ENCODE data around the gene FASN. TPM values are rescaled to one million over a fixed set of nuclear protein-coding genes. Genes with fewer than 3 reads are reported as not detected.
A peak's percentile ranks its signal among the peaks of the same experiment; 100 is the strongest.

FASN gene
- total and polyA plus RNA-seq, 8 donors: 18.0 to 550 (median 40.0) TPM

DNA sequence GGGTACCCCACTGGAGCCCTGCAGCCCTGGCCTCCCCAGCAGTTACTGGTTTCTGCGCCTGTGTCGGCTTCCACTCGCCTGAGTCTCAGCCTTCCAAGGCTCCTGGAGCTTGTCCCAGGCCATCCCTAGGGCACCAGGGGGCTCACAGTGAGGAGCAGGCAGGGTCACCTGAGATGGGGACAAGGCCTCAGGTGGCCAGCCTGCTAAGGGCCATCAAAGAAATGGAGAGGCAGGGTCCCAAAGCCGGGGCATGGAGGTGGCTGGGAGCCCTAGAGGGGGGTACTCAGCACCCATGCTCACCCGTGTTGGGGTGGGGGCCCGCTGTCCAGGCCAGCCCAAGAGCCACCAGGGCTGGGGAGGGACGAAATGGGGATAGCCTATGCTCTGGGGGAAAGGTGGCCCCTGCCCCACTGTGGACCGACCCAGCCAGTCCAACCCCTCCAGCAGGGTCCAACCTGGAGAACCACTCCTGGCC lies 1.3 kb downstream of the FASN start:
- peak overlapping the region; percentile 80 to 90 for H3K4me3 ChIP-seq
- TF ChIP-seq, protein P1, sequence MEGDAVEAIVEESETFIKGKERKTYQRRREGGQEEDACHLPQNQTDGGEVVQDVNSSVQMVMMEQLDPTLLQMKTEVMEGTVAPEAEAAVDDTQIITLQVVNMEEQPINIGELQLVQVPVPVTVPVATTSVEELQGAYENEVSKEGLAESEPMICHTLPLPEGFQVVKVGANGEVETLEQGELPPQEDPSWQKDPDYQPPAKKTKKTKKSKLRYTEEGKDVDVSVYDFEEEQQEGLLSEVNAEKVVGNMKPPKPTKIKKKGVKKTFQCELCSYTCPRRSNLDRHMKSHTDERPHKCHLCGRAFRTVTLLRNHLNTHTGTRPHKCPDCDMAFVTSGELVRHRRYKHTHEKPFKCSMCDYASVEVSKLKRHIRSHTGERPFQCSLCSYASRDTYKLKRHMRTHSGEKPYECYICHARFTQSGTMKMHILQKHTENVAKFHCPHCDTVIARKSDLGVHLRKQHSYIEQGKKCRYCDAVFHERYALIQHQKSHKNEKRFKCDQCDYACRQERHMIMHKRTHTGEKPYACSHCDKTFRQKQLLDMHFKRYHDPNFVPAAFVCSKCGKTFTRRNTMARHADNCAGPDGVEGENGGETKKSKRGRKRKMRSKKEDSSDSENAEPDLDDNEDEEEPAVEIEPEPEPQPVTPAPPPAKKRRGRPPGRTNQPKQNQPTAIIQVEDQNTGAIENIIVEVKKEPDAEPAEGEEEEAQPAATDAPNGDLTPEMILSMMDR (IDR thresholded peaks at IDR 0.05): no peak
- H3K27me3 ChIP-seq: no peaks in the 10 kb centered on the region
- H3K36me3 ChIP-seq: peaks cover 8 to 45% of the 10 kb centered on the region in 2 donors
- DNase-seq: no peak
- ATAC-seq: no peak
- H3K4me1 ChIP-seq: peaks cover 18 to 52% of the 10 kb centered on the region in 2 donors
- no peaks in the 10 kb centered on the region for H3K9me3 ChIP-seq
- intact Hi-C loops (cut with DNase I): no loop called here
- peak overlapping the region; percentile 91 to 92 for H3K27ac ChIP-seq

DNA sequence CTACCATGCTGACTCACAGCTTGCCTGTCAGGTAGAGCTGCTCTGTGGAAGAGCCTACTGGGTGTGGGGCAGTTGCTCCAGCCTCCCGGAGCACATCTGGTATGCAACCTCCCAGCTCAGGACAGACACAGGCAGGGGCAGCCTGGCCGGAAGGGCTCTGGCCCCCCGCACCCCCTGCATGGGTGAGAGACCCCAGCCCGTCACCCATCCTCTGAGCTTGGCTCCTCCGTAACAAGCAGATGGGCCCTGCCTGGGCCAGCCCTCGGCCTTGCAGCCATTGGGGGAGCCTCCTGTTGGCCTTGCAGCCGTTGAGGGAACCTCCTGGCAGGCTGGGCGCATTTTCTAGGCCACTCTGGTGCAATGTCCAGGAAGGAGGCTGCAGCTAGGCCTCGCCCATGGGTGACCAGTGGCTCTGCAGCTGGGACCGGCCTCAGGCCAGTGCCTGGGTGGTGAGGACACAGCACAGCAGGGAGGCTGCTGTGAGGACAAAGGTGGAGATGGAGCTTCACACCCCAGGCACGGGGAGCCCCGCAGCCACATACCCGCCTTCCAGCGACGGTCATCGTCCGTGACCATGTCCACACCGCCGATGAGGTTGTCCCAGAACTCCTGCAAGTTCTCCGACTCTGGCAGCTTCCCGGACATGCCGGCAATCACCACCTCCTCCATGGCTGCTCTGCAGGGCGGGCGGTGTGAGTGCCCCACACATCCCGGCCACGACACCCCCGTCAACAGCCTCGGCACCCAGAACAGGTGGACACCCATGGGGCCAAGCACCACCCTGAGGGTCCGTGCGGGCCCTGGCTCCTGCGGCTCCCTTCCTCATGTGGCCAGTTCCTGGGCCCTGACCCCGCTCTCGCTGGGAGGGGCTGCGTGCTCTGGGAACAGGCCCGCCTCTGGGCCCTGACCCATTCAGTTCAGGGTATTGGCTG lies 2.0 kb downstream of the FASN start:
- DNase-seq: no peak
- peaks cover 8 to 52% of the 10 kb centered on the region in 2 donors for H3K36me3 ChIP-seq
- H3K27ac ChIP-seq: no peak overlapping the region
- no peaks in the 10 kb centered on the region for H3K9me3 ChIP-seq
- H3K4me3 ChIP-seq: peak overlapping the region; percentile 80 to 90
- no peaks in the 10 kb centered on the region for H3K27me3 ChIP-seq
- no peak for ATAC-seq
- TF ChIP-seq, protein P1 (IDR thresholded peaks at IDR 0.05): no peak
- intact Hi-C loops (cut with DNase I): no loop called here
- peaks cover 18 to 45% of the 10 kb centered on the region in 2 donors for H3K4me1 ChIP-seq

DNA sequence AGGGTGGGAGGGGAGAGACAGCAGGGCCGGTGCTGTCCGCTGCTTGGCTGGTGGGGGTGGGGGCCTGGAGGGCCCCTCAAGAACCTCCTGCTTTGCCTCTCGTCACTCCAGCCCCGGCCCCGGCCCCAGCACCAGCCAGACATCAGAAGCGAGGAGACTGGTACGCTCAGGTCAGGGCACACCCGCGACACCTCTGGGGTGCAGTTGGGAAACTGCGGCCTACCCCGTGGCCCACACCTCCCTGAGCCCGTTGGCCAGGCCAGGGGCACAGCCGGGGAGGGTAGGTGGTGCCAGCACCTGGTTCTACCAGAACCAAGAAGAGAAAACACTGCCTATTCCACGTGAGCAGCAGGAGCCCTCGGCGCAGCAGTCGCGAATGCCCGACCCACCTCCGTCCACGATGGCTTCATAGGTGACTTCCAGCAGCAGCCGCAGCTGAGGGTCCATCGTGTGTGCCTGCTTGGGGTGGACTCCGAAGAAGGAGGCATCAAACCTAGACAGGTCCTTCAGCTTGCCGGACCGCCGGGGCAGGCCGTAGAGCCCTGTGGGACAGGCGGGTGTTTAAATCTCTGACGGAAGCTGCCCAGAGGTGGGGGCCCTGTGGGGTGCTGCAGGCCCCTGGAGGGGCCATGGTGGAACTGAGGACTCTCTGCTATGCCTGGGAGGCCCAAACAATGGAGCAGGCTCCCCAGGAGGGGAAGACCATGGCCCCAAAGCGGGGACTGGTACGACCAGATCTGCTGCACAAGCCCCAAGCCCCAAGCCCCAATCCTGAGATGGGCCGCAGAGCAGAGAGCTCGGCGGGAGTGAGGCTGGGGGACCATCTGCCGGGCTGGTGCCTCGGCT lies 2.9 kb downstream of the FASN start:
- Histone ChIP-seq H3K27me3 (no peaks in the 10 kb centered on the region), H3K27ac (no peak overlapping the region), H3K36me3 (peaks cover 8 to 61% of the 10 kb centered on the region in 2 donors), H3K4me3 (peak overlapping the region in 1 of 2 donors; percentile 90), H3K9me3 (no peaks in the 10 kb centered on the region), H3K4me1 (peaks cover 18 to 42% of the 10 kb centered on the region in 2 donors)
- intact Hi-C loops (cut with DNase I): no loop called here
- no peak for ATAC-seq
- peak in 1 of 4 donors; percentile 77 for DNase-seq
- TF ChIP-seq, protein P1 (IDR thresholded peaks at IDR 0.05): no peak

DNA sequence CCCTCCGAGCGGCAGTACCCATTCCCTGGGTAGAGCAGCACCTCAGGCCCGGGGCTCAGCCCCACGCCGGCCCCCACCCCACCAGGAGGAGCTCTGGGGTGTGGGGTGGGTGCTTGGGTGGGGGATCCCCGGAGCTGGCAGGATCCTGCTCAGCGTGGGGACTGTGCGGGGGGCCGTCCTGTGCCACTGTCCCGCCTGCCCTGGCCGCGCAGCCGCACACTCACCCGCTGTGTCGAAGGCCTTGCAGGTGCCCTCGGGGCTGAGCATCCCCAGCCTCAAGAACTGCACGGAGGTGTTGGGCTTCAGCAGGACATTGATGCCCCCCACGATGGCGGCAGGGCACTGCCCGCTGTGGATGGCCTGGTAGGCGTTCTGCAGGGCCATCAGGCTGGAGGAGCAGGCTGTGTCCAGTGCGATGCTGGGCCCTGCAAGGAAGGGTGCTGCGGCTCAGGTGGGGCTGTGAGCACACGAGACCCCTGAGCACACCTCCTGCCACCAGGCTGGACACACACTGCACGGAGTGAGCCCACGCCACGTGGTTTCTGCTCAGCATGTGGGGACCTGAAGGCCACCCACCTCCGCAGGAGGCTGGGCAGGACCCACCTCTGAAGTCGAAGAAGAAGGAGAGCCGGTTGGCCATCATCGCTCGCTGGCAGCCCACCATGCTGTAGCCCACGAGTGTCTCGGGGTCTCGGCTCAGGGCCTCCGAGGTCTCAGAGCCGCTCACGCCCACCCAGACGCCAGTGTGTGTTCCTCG lies 4.9 kb downstream of the FASN start:
- TF ChIP-seq, protein P1 (IDR thresholded peaks at IDR 0.05): no peak
- peak in 1 of 4 donors; percentile 71 for DNase-seq
- Histone ChIP-seq H3K4me1 (peaks cover 8 to 28% of the 10 kb centered on the region in 2 donors), H3K4me3 (no peak overlapping the region), H3K27me3 (no peaks in the 10 kb centered on the region), H3K36me3 (peaks cover 8 to 81% of the 10 kb centered on the region in 2 donors), H3K9me3 (no peaks in the 10 kb centered on the region), H3K27ac (no peak overlapping the region)
- intact Hi-C loops (cut with DNase I): no loop called here
- ATAC-seq: no peak

All from left lung (tissue), 10 donors.